B cell (primary cell): ENCODE results near the gene LPO.

Experiments
- EZH2 ChIP-seq: IDR thresholded peaks from 2 replicates; pipeline ENCODE4 v1.6.1; 2012; ENCODE audit warnings: borderline replicate concordance, low read depth, mild to moderate bottlenecking, moderate library complexity, low read length; ENCODE audit not compliant: insufficient read depth, poor library complexity, severe bottlenecking
- TF ChIP-seq, protein P1 (sequence below): fragments of 200-600 bp; IDR thresholded peaks from one replicate; pipeline ENCODE4 v1.8.0; 2022; ENCODE audit warnings: antibody characterized with exemption, mild to moderate bottlenecking

DNA sequence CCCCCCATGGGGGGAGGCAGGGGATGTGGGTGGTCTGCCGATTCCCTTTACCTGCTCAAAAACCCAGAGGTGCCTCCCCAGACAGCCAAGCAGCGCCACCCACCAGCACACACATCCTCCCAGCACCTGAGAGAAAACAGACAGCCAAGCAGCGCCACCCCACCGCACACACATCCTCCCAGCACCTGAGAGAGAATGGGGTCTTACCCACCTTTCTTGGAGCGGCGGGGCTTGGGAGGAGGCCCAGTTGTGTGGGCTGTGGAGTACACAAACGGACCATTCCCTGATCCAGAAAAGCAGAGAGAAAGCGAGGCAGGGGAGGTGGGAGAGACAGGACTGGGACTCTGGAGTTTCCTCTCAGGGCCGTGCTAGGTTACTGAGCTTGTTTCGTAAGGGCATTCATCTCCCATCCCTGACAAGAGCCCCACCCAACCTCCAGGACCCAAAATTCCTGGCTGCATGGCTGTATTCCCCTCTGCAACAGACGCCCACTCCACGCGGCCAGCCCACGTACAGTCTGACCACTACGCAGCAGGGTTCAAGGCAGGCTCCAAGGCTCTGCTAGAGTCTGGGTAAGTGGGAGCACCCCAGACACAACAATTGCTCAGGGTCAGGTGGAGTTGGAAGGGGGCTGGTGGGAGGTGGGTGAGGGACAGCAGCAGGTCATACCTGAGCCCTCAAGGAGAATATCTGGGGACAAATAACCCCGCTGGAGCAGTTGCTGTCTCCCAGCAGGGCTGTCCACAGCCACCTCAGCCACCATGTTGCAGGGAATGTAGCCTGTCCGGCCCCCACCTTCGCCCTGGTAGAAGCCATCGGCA lies 68.0 kb downstream of the LPO start:
- TF ChIP-seq, protein P1, sequence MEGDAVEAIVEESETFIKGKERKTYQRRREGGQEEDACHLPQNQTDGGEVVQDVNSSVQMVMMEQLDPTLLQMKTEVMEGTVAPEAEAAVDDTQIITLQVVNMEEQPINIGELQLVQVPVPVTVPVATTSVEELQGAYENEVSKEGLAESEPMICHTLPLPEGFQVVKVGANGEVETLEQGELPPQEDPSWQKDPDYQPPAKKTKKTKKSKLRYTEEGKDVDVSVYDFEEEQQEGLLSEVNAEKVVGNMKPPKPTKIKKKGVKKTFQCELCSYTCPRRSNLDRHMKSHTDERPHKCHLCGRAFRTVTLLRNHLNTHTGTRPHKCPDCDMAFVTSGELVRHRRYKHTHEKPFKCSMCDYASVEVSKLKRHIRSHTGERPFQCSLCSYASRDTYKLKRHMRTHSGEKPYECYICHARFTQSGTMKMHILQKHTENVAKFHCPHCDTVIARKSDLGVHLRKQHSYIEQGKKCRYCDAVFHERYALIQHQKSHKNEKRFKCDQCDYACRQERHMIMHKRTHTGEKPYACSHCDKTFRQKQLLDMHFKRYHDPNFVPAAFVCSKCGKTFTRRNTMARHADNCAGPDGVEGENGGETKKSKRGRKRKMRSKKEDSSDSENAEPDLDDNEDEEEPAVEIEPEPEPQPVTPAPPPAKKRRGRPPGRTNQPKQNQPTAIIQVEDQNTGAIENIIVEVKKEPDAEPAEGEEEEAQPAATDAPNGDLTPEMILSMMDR: no peak
- TF ChIP-seq EZH2: no peak
